KMS-11 (cell line): ENCODE measurements around the gene SPON1.

Experiments used
- H2AFZ ChIP-seq: fragments of 200-600 bp; sonication (generic); 2 replicates; pipeline ENCODE4 v1.6.1; 2016; ENCODE audit warnings: antibody characterized with exemption, mixed run types, low read depth
- H3K27ac ChIP-seq: fragments of 200-600 bp; sonication (generic); 2 replicates; pipeline ENCODE4 v1.6.1; 2016; ENCODE audit warnings: mild to moderate bottlenecking, mixed run types
- H3K27me3 ChIP-seq: fragments of 200-600 bp; sonication (generic); 2 replicates; pipeline ENCODE4 v1.6.1; 2017; ENCODE audit warnings: mild to moderate bottlenecking, low read depth, mixed run types, moderate library complexity; ENCODE audit not compliant: insufficient read depth
- H3K36me3 ChIP-seq: fragments of 200-600 bp; sonication (generic); 2 replicates; pipeline ENCODE4 v1.6.1; 2017; ENCODE audit warnings: mild to moderate bottlenecking, mixed run types; ENCODE audit not compliant: insufficient read depth
- H3K4me1 ChIP-seq: fragments of 200-600 bp; sonication (generic); 2 replicates; pipeline ENCODE4 v1.6.1; 2016; ENCODE audit warnings: mild to moderate bottlenecking, low read depth, mixed run types; ENCODE audit not compliant: poor library complexity, severe bottlenecking
- H3K4me2 ChIP-seq: fragments of 200-600 bp; sonication (generic); 2 replicates; pipeline ENCODE4 v1.7.0; 2016; ENCODE audit warnings: mild to moderate bottlenecking, mixed run types
- H3K4me3 ChIP-seq: fragments of 200-600 bp; sonication (generic); IDR thresholded peaks from 2 replicates; pipeline ENCODE4 v1.6.1; 2017; ENCODE audit warnings: low read depth, low read length, mixed read lengths; ENCODE audit not compliant: insufficient read depth
- H3K79me2 ChIP-seq: fragments of 200-600 bp; sonication (generic); 2 replicates; pipeline ENCODE4 v1.6.1; 2016; ENCODE audit warnings: low read depth, mixed run types; ENCODE audit not compliant: insufficient read depth
- H3K9ac ChIP-seq: fragments of 200-600 bp; sonication (generic); 2 replicates; pipeline ENCODE4 v1.6.1; 2016; ENCODE audit warnings: mild to moderate bottlenecking, mixed run types
- H4K20me1 ChIP-seq: fragments of 200-600 bp; sonication (generic); 2 replicates; pipeline ENCODE4 v1.6.1; 2016; ENCODE audit warnings: mild to moderate bottlenecking, mixed run types; ENCODE audit not compliant: insufficient read depth
- CTCF ChIP-seq: fragments of 200-600 bp; sonication (generic); conservative IDR thresholded peaks from 2 replicates; pipeline ENCODE4 v1.6.1; 2017; ENCODE audit warnings: low read depth, mild to moderate bottlenecking, antibody characterized with exemption, low read length, moderate library complexity, mixed read lengths

The SPON1 gene

GRCh38 chr11:14041565-14041964 is 79.0 kb downstream of the SPON1 start:
- no peaks in the 10 kb centered on the region for H3K27me3 ChIP-seq
- H3K4me2 ChIP-seq: no peak overlapping the region
- H3K9ac ChIP-seq: no peak overlapping the region
- H3K36me3 ChIP-seq: no peaks in the 10 kb centered on the region
- H3K4me1 ChIP-seq: no peaks in the 10 kb centered on the region
- no peaks in the 10 kb centered on the region for H4K20me1 ChIP-seq
- H3K79me2 ChIP-seq: no peaks in the 10 kb centered on the region
- H2AFZ ChIP-seq: no peak overlapping the region
- H3K27ac ChIP-seq: no peak overlapping the region
- TF ChIP-seq CTCF: no peak
- H3K4me3 ChIP-seq: no peak overlapping the region

- H3K4me1 ChIP-seq: no peaks in the 10 kb centered on the region
- no peaks in the 10 kb centered on the region for H3K36me3 ChIP-seq
- no peak for TF ChIP-seq CTCF
- H3K27ac ChIP-seq: no peak overlapping the region
- no peaks in the 10 kb centered on the region for H3K27me3 ChIP-seq
- no peak overlapping the region for H3K9ac ChIP-seq
- no peaks in the 10 kb centered on the region for H4K20me1 ChIP-seq
- H3K4me3 ChIP-seq: no peak overlapping the region
- H2AFZ ChIP-seq: no peak overlapping the region
- H3K79me2 ChIP-seq: no peaks in the 10 kb centered on the region
- no peak overlapping the region for H3K4me2 ChIP-seq
Observed at GRCh38 chr11:14042686-14043465, 80.4 kb downstream of the SPON1 start.

- H4K20me1 ChIP-seq: no peaks in the 10 kb centered on the region
- TF ChIP-seq CTCF: no peak
- H3K4me1 ChIP-seq: no peaks in the 10 kb centered on the region
- no peak overlapping the region for H3K4me3 ChIP-seq
- no peaks in the 10 kb centered on the region for H3K27me3 ChIP-seq
- H3K4me2 ChIP-seq: no peak overlapping the region
- no peak overlapping the region for H3K27ac ChIP-seq
- no peak overlapping the region for H2AFZ ChIP-seq
- H3K9ac ChIP-seq: no peak overlapping the region
- H3K79me2 ChIP-seq: no peaks in the 10 kb centered on the region
- H3K36me3 ChIP-seq: no peaks in the 10 kb centered on the region
Observed at GRCh38 chr11:14044916-14045315, 82.4 kb downstream of the SPON1 start.

GRCh38 chr11:14045417-14045816 is 82.9 kb downstream of the SPON1 start:
- no peak overlapping the region for H3K27ac ChIP-seq
- no peak overlapping the region for H2AFZ ChIP-seq
- H3K9ac ChIP-seq: no peak overlapping the region
- H3K4me2 ChIP-seq: no peak overlapping the region
- no peaks in the 10 kb centered on the region for H3K27me3 ChIP-seq
- H4K20me1 ChIP-seq: no peaks in the 10 kb centered on the region
- H3K79me2 ChIP-seq: no peaks in the 10 kb centered on the region
- TF ChIP-seq CTCF: no peak
- no peaks in the 10 kb centered on the region for H3K36me3 ChIP-seq
- H3K4me1 ChIP-seq: no peaks in the 10 kb centered on the region
- H3K4me3 ChIP-seq: no peak overlapping the region
